ENCODE measurements around the gene SRGAP2.
"Not testable (repeated sequence)": the region's sequence is repeated elsewhere in the genome, so short reads cannot be mapped to it uniquely, and the experiment has no call there.

GRCh38 chr1:206179666-206180065 is 23.7 kb upstream of the SRGAP2 start:
- TF ChIP-seq POLR2AphosphoS5, CTCF (IDR thresholded peaks at IDR 0.05): not testable (repeated sequence)
